ENCODE data around the gene WDR75. TPM values are rescaled to one million over a fixed set of nuclear protein-coding genes. Genes with fewer than 3 reads are reported as not detected.
A peak's percentile ranks its signal among the peaks of the same experiment; 100 is the strongest.

The WDR75 gene
- total and polyA plus RNA-seq, 2 of the 4 experiments (the other 2 are of a cell fraction) = 21.7 to 52.2 TPM

DNA sequence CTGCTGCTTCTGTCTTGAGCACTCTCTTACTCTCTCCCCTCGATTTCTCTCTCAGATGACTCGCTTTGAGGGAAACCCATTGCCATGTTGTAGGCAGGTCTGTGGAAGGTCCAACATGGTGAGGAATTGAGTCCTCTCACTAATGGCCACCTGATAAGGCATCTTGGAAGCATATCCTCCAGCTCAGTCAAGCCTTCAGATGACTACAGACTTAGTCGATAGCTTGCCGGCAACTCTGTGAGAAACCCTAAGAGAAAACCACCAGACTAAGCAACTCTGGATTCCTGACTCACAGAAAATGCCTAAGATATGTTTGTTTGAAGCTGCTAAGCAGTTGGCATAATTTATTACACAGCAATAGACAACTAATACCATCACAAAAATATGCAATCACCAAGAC is 51.2 kb downstream of the WDR75 start:
- no TSS peak for BruUV-seq (replicated peaks)
- peak; percentile 69 for DNase-seq
- intact Hi-C loops (cut with micrococcal nuclease) = no loop called here

More for the DNA sequence above, 51.2 kb downstream of the WDR75 start:
- H3K9me3 ChIP-seq (ENCODE audit: control insufficient read depth, insufficient read depth, low read length) = no peaks in the 10 kb centered on the region
- no peaks in the 10 kb centered on the region for H3K79me1 ChIP-seq (ENCODE audit: low read depth in 1 of 2, low read length in 2 of 2)
- no peak overlapping the region for H3K9ac ChIP-seq (ENCODE audit: low read depth, low read length)
- no peaks in the 10 kb centered on the region for H3K36me3 ChIP-seq (ENCODE audit: control insufficient read depth, insufficient read depth, low read length)
- H2BK120ac ChIP-seq (ENCODE audit: low read depth, low read length) = no peak overlapping the region
- no peak overlapping the region for H2AK9ac ChIP-seq (replicated peaks; ENCODE audit: low read depth, low read length, poor library complexity)
- peak; percentile 13; the same call in 1 of the 2 replicates for TF ChIP-seq MAFK (IDR thresholded peaks at IDR 0.05; ENCODE audit: low read depth, low read length)
- no peak for TF ChIP-seq RAD21 (IDR thresholded peaks at IDR 0.05; ENCODE audit: low read length)
- no peaks in the 10 kb centered on the region; the same call in none of the 2 replicates for H3K27me3 ChIP-seq (ENCODE audit: control insufficient read depth, insufficient read depth, low read length)
- no CpG with 5 or more reads among the region's 4 CpGs for WGBS, 2 experiments (ENCODE audit: extremely low coverage in 2 of 2, insufficient read length in 1 of 2)
- no peak overlapping the region for H2AK5ac ChIP-seq (ENCODE audit: low read depth, low read length)
- no peak overlapping the region for H3K27ac ChIP-seq (ENCODE audit: insufficient read depth, low read length)
- H3K4me2 ChIP-seq (ENCODE audit: low read depth, low read length) = no peak overlapping the region
- no peak overlapping the region for H3K56ac ChIP-seq (ENCODE audit: extremely low read depth, insufficient read depth, low read length)
- no peak overlapping the region for H4K5ac ChIP-seq (ENCODE audit: low read depth, low read length)
- H3K4me3 ChIP-seq (ENCODE audit: insufficient read depth, low read depth, low read length) = no peak overlapping the region
- no peak overlapping the region for H2AFZ ChIP-seq (replicated peaks; ENCODE audit: low read length, poor library complexity)
- POLR2A ChIA-PET (ENCODE audit: unreplicated experiment) = interaction anchor here (0.6 kb wide), 1 partner anchor 89 kb away, joined by 4 read pairs; the partner anchor contains the start of gene SLC40A1
- CTCF ChIA-PET = no interaction called here
- no peak overlapping the region for H3K23ac ChIP-seq (ENCODE audit: low read depth, low read length)
- no peak overlapping the region for H3K14ac ChIP-seq (replicated peaks; ENCODE audit: low read depth, low read length)
- H4K20me1 ChIP-seq (ENCODE audit: insufficient read depth, low read length) = no peaks in the 10 kb centered on the region
- H3K9me1 ChIP-seq (ENCODE audit: insufficient read depth, low read length) = no peaks in the 10 kb centered on the region
- H3K18ac ChIP-seq (ENCODE audit: low read depth, low read length) = no peak overlapping the region
- H4K91ac ChIP-seq (ENCODE audit: insufficient read depth, low read depth, low read length) = no peak overlapping the region
- peaks cover 2% of the 10 kb centered on the region; the same call in 1 of the 2 replicates for H3K4me1 ChIP-seq (ENCODE audit: control insufficient read depth, insufficient read depth, low read length)
- dilution Hi-C loops (cut with HindIII; ENCODE audit: low sequenced_read_pairs, unreplicated experiment) = no loop called here
- no peak overlapping the region for H2BK20ac ChIP-seq (ENCODE audit: low read depth, low read length)
- H3K4ac ChIP-seq (ENCODE audit: low read depth, low read length) = no peak overlapping the region
- peak; percentile 53; the same call in 1 of the 2 replicates for ATAC-seq (ENCODE audit: low read depth)
- no peak overlapping the region for H4K8ac ChIP-seq (ENCODE audit: low read depth in 2 of 2, low read length in 2 of 2)
- in situ Hi-C loops (cut with MboI; ENCODE audit: low sequenced_read_pairs) = no loop called here
- H2BK5ac ChIP-seq (ENCODE audit: low read depth, low read length, poor library complexity, severe bottlenecking) = no peak overlapping the region
- no peak overlapping the region for H2BK15ac ChIP-seq (ENCODE audit: low read depth, low read length)

Measured in IMR-90 (cell line).